IMR-90 (cell line): ENCODE data around the gene UNC13B. TPM values are rescaled to one million over a fixed set of nuclear protein-coding genes. Genes with fewer than 3 reads are reported as not detected.

Experiments used
- ATAC-seq: fragments of 200-7000 bp; cut with Tn5 transposase; 2 replicates; pipeline ENCODE4 v1.9.1; 2020; ENCODE audit warnings: low read depth, mild to moderate bottlenecking, moderate library complexity
- BruUV-seq: library from RNA; stranded (reverse); fragments of 400-500 nt; replicated peaks from 2 replicates; lab custom pipeline; 2021; lab: Mats Ljungman, UMichigan
- CTCF ChIA-PET: fragments of 300-600 bp; formaldehyde crosslinking; extraction: SDS; loops from one replicate; lab custom pipeline; 2021; ENCODE audit warnings: antibody characterized with exemption; lab: Yijun Ruan, JAX
- POLR2A ChIA-PET: fragments of 300-600 bp; sonication (Branson Sonifier 250); formaldehyde crosslinking; loops from one replicate; lab custom pipeline; 2022; ENCODE audit warnings: antibody characterized with exemption; ENCODE audit not compliant: unreplicated experiment; lab: Charles Lee
- DNase-seq: peaks from one replicate; pipeline ENCODE4 v3.0.0; 2013
- H2AFZ ChIP-seq: replicated peaks from 2 replicates; pipeline ENCODE3; 2013; ENCODE audit warnings: low read length, mild to moderate bottlenecking; ENCODE audit not compliant: poor library complexity
- H2AK5ac ChIP-seq: 2 replicates; pipeline ENCODE4 v1.6.1; 2013; ENCODE audit warnings: low read depth, low read length, inconsistent platforms
- H2AK9ac ChIP-seq: replicated peaks from 2 replicates; pipeline ENCODE3; 2013; ENCODE audit warnings: mild to moderate bottlenecking, low read depth, low read length, moderate library complexity; ENCODE audit not compliant: poor library complexity
- H2BK120ac ChIP-seq: 2 replicates; pipeline ENCODE4 v1.6.1; 2013; ENCODE audit warnings: low read depth, low read length, inconsistent platforms
- H2BK15ac ChIP-seq: 3 replicates; pipeline ENCODE4 v1.6.1; 2013; ENCODE audit warnings: low read depth, low read length, inconsistent platforms
- H2BK20ac ChIP-seq: 2 replicates; pipeline ENCODE4 v1.6.1; 2013; ENCODE audit warnings: low read depth, mild to moderate bottlenecking, inconsistent platforms, low read length, moderate library complexity
- H2BK5ac ChIP-seq: 2 replicates; pipeline ENCODE4 v1.6.1; 2013; ENCODE audit warnings: mild to moderate bottlenecking, low read depth, low read length, inconsistent platforms; ENCODE audit not compliant: poor library complexity, severe bottlenecking
- H3K14ac ChIP-seq: replicated peaks from 2 replicates; pipeline ENCODE4 v1.6.1; 2013; ENCODE audit warnings: low read depth, low read length, inconsistent platforms
- H3K18ac ChIP-seq: 2 replicates; pipeline ENCODE4 v1.6.1; 2013; ENCODE audit warnings: low read depth, low read length, control low read depth
- H3K23ac ChIP-seq: 2 replicates; pipeline ENCODE4 v1.6.1; 2013; ENCODE audit warnings: low read depth, low read length, inconsistent platforms
- H3K27ac ChIP-seq: 2 replicates; pipeline ENCODE4 v1.5.1; 2013; ENCODE audit warnings: mild to moderate bottlenecking, control low read depth, low read length; ENCODE audit not compliant: insufficient read depth
- H3K27me3 ChIP-seq: 2 replicates; pipeline ENCODE4 v1.6.1; 2013; ENCODE audit warnings: low read length; ENCODE audit not compliant: control insufficient read depth, insufficient read depth
- H3K36me3 ChIP-seq: 2 replicates; pipeline ENCODE4 v1.6.1; 2013; ENCODE audit warnings: low read length, mixed read lengths; ENCODE audit not compliant: control insufficient read depth, insufficient read depth
- H3K4ac ChIP-seq: 2 replicates; pipeline ENCODE4 v1.6.1; 2013; ENCODE audit warnings: low read depth, low read length, inconsistent platforms
- H3K4me1 ChIP-seq: 2 replicates; pipeline ENCODE4 v1.6.1; 2013; ENCODE audit warnings: low read length, mixed read lengths; ENCODE audit not compliant: control insufficient read depth, insufficient read depth
- H3K4me2 ChIP-seq: 2 replicates; pipeline ENCODE4 v1.6.1; 2013; ENCODE audit warnings: low read depth, mild to moderate bottlenecking, control low read depth, low read length, moderate library complexity
- H3K4me3 ChIP-seq: 2 replicates; pipeline ENCODE4 v1.5.1; 2013; ENCODE audit warnings: low read depth, mild to moderate bottlenecking, control low read depth, low read length, moderate library complexity; ENCODE audit not compliant: insufficient read depth
- H3K56ac ChIP-seq: 2 replicates; pipeline ENCODE4 v1.6.1; 2013; ENCODE audit warnings: low read length, inconsistent platforms; ENCODE audit not compliant: insufficient read depth; ENCODE audit errors: extremely low read depth
- H3K79me1 ChIP-seq, 2 experiments: 2 replicates each; pipeline ENCODE4 v1.6.1; 2013; ENCODE audit warnings: low read length in 2 of 2, inconsistent platforms in 1 of 2, low read depth in 1 of 2
- H3K9ac ChIP-seq: 2 replicates; pipeline ENCODE4 v1.6.1; 2013; ENCODE audit warnings: low read depth, low read length, control low read depth
- H3K9me1 ChIP-seq: 2 replicates; pipeline ENCODE4 v1.6.1; 2013; ENCODE audit warnings: low read length, inconsistent platforms; ENCODE audit not compliant: insufficient read depth
- H3K9me3 ChIP-seq: 2 replicates; pipeline ENCODE4 v1.6.1; 2013; ENCODE audit warnings: low read length; ENCODE audit not compliant: control insufficient read depth, insufficient read depth
- H4K20me1 ChIP-seq: 2 replicates; pipeline ENCODE4 v1.6.1; 2013; ENCODE audit warnings: low read length, inconsistent platforms; ENCODE audit not compliant: insufficient read depth
- H4K5ac ChIP-seq: 2 replicates; pipeline ENCODE4 v1.6.1; 2013; ENCODE audit warnings: mild to moderate bottlenecking, low read depth, low read length, control low read depth
- H4K8ac ChIP-seq, 2 experiments: 2 replicates each; pipeline ENCODE4 v1.6.1; 2013; ENCODE audit warnings: low read depth in 2 of 2, low read length in 2 of 2, control low read depth in 1 of 2, inconsistent platforms in 1 of 2
- H4K91ac ChIP-seq: 2 replicates; pipeline ENCODE4 v1.6.1; 2013; ENCODE audit warnings: low read depth, low read length, inconsistent platforms; ENCODE audit not compliant: insufficient read depth
- BHLHE40 ChIP-seq: fragments of 150-350 bp; IDR thresholded peaks from 2 replicates; pipeline ENCODE4 v1.6.1; 2016; ENCODE audit warnings: mild to moderate bottlenecking, low read depth, low read length
- CEBPB ChIP-seq: IDR thresholded peaks from 2 replicates; pipeline ENCODE4 v1.6.1; 2012; ENCODE audit warnings: low read depth, low read length, improper control_type of control experiment
- FOS ChIP-seq: fragments of 150-350 bp; IDR thresholded peaks from 2 replicates; pipeline ENCODE4 v1.6.1; 2016; ENCODE audit warnings: low read depth, low read length
- MAFK ChIP-seq: IDR thresholded peaks from 2 replicates; pipeline ENCODE4 v1.6.1; 2012; ENCODE audit warnings: low read depth, low read length, improper control_type of control experiment
- MAZ ChIP-seq: IDR thresholded peaks from 2 replicates; pipeline ENCODE4 v1.6.1; 2012; ENCODE audit warnings: low read depth, mild to moderate bottlenecking, low read length, improper control_type of control experiment, moderate library complexity, borderline replicate concordance
- MXI1 ChIP-seq: IDR thresholded peaks from 2 replicates; pipeline ENCODE4 v1.6.1; 2012; ENCODE audit warnings: low read depth, mild to moderate bottlenecking, low read length, moderate library complexity, borderline replicate concordance
- NFE2L2 ChIP-seq: fragments of 150-350 bp; IDR thresholded peaks from 2 replicates; pipeline ENCODE4 v1.6.1; 2016; ENCODE audit warnings: low read depth, mild to moderate bottlenecking, low read length
- RAD21 ChIP-seq: IDR thresholded peaks from 2 replicates; pipeline ENCODE4 v1.6.1; 2012; ENCODE audit warnings: low read length, improper control_type of control experiment
- RFX5 ChIP-seq: IDR thresholded peaks from 2 replicates; pipeline ENCODE4 v1.8.0; 2012; ENCODE audit warnings: low read depth, mild to moderate bottlenecking, low read length, moderate library complexity
- SMC3 ChIP-seq: fragments of 150-350 bp; IDR thresholded peaks from 2 replicates; pipeline ENCODE4 v1.6.1; 2016; ENCODE audit warnings: low read depth, mild to moderate bottlenecking, antibody characterized with exemption, low read length, moderate library complexity
- WGBS, 2 experiments: methylation state at CpG; one replicate each; pipeline versions ENCODE4 v1.1.5 to v1.1.7; 2013; ENCODE audit warnings: missing lambda C conversion rate in 2 of 2; ENCODE audit not compliant: insufficient read length in 1 of 2; ENCODE audit errors: extremely low coverage in 2 of 2; 5-methylcytosine and 5-hydroxymethylcytosine counted together
- dilution Hi-C: fragments of 300-500 bp; cut with HindIII; formaldehyde crosslinking; loops from one replicate; pipeline ENCODE4 v1.14.3; 2018; ENCODE audit warnings: low sequenced_read_pairs; ENCODE audit not compliant: unreplicated experiment
- in situ Hi-C: fragments of 300-500 bp; cut with MboI; formaldehyde crosslinking; loops from 3 replicates; pipeline ENCODE4 v1.14.3; 2019; ENCODE audit warnings: low sequenced_read_pairs, inconsistent platforms, mixed read lengths
- intact Hi-C: fragments of 100-400 bp; cut with micrococcal nuclease; formaldehyde crosslinking; loops from 2 replicates; pipeline ENCODE4 v1.10.0; 2022
- polyA plus RNA-seq, 3 experiments: library from polyadenylated mRNA; depleted of rRNA; stranded (reverse); fragments of >200 nt; gene quantifications; 2 replicates each; pipeline ENCODE4 v1.2.3, GENCODE V29; 2012; ENCODE audit warnings: low replicate concordance in 1 of 3
- total RNA-seq: library from RNA; depleted of rRNA; stranded (reverse); fragments of >200 nt; gene quantifications from 2 replicates; pipeline ENCODE4 v1.2.3, GENCODE V29; 2012
- TF ChIP-seq, protein P1 (sequence below): fragments of 150-350 bp; IDR thresholded peaks from 2 replicates; pipeline ENCODE4 v1.6.1; 2017; ENCODE audit warnings: mild to moderate bottlenecking, antibody characterized with exemption, low read length, low read depth
- TF ChIP-seq, protein P2 (sequence below): conservative IDR thresholded peaks from 2 replicates; pipeline ENCODE4 v1.5.1; 2012; ENCODE audit warnings: mild to moderate bottlenecking, low read depth, low read length, improper control_type of control experiment
- TF ChIP-seq, protein P3 (sequence below): fragments of 150-350 bp; IDR thresholded peaks from 2 replicates; pipeline ENCODE4 v1.6.1; 2016; ENCODE audit warnings: low read depth, mild to moderate bottlenecking, low read length, moderate library complexity, borderline replicate concordance

The UNC13B gene
- total and polyA plus RNA-seq, 2 of the 4 experiments (the other 2 are of a cell fraction) = 7.5 to 14.3 TPM

DNA sequence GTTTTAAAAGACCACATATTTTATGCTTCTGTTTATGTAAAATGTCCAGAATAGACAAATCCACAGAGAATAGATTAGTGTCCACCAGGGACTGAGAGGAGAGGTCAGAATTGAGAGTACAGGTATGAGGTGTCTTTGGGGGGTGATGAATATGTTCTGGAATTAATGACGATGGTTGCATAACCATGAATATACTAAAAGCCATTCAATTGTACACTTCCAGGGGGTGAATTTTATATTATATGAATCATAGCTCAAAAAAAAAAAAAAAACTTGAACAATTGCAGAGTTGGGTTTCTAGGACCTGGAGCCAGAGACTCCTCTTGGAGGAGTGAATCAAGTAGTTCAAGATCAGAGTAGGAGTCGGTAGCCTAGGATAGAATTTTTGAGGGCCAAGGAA lies 270.3 kb downstream of the UNC13B start:
- ATAC-seq (no peak), DNase-seq (no peak)
- Histone ChIP-seq H3K18ac (no peak overlapping the region), H3K4ac (no peak overlapping the region), H4K91ac (no peak overlapping the region), H3K56ac (no peak overlapping the region), H4K8ac (no peak overlapping the region), H4K5ac (no peak overlapping the region), H2BK120ac (no peak overlapping the region), H3K4me1 (no peaks in the 10 kb centered on the region), H2AFZ (no peak overlapping the region), H2AK9ac (no peak overlapping the region), H3K9me3 (no peaks in the 10 kb centered on the region), H3K27me3 (peaks cover 6% of the 10 kb centered on the region; the same call in 1 of the 2 replicates), H3K4me3 (no peak overlapping the region), H2BK20ac (no peak overlapping the region), H3K79me1 (no peaks in the 10 kb centered on the region), H3K27ac (no peak overlapping the region), H2AK5ac (no peak overlapping the region), H3K14ac (no peak overlapping the region), H3K36me3 (no peaks in the 10 kb centered on the region), H3K4me2 (no peak overlapping the region), H3K23ac (no peak overlapping the region), H2BK15ac (no peak overlapping the region), H2BK5ac (no peak overlapping the region), H3K9ac (no peak overlapping the region), H3K9me1 (no peaks in the 10 kb centered on the region), H4K20me1 (no peaks in the 10 kb centered on the region)
- BruUV-seq = no TSS peak
- WGBS, 2 experiments = no CpG with 5 or more reads among the region's 2 CpGs
- CTCF ChIA-PET = interaction anchor here (0.6 kb wide), 1 partner anchor 158 kb away, joined by 3 read pairs; no protein-coding TSS in a partner anchor
- POLR2A ChIA-PET = no interaction called here
- in situ Hi-C loops = no loop called here
- dilution Hi-C loops = no loop called here
- TF ChIP-seq MXI1 (no peak), SMC3 (no peak), RFX5 (no peak), NFE2L2 (no peak), MAZ (no peak), FOS (no peak), CEBPB (no peak), BHLHE40 (no peak), MAFK (no peak), RAD21 (no peak)
- TF ChIP-seq, protein P1, sequence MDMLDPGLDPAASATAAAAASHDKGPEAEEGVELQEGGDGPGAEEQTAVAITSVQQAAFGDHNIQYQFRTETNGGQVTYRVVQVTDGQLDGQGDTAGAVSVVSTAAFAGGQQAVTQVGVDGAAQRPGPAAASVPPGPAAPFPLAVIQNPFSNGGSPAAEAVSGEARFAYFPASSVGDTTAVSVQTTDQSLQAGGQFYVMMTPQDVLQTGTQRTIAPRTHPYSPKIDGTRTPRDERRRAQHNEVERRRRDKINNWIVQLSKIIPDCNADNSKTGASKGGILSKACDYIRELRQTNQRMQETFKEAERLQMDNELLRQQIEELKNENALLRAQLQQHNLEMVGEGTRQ = no peak
- TF ChIP-seq, protein P2, sequence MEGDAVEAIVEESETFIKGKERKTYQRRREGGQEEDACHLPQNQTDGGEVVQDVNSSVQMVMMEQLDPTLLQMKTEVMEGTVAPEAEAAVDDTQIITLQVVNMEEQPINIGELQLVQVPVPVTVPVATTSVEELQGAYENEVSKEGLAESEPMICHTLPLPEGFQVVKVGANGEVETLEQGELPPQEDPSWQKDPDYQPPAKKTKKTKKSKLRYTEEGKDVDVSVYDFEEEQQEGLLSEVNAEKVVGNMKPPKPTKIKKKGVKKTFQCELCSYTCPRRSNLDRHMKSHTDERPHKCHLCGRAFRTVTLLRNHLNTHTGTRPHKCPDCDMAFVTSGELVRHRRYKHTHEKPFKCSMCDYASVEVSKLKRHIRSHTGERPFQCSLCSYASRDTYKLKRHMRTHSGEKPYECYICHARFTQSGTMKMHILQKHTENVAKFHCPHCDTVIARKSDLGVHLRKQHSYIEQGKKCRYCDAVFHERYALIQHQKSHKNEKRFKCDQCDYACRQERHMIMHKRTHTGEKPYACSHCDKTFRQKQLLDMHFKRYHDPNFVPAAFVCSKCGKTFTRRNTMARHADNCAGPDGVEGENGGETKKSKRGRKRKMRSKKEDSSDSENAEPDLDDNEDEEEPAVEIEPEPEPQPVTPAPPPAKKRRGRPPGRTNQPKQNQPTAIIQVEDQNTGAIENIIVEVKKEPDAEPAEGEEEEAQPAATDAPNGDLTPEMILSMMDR = no peak
- TF ChIP-seq, protein P3, sequence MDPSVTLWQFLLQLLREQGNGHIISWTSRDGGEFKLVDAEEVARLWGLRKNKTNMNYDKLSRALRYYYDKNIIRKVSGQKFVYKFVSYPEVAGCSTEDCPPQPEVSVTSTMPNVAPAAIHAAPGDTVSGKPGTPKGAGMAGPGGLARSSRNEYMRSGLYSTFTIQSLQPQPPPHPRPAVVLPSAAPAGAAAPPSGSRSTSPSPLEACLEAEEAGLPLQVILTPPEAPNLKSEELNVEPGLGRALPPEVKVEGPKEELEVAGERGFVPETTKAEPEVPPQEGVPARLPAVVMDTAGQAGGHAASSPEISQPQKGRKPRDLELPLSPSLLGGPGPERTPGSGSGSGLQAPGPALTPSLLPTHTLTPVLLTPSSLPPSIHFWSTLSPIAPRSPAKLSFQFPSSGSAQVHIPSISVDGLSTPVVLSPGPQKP = no peak
- intact Hi-C loops = no loop called here
